HS-5 (cell line): ENCODE results near the gene CACNA1C.

Experiments used
- DNase-seq: peaks from one replicate; pipeline ENCODE4 v3.0.0-alpha.2; 2012; ENCODE audit warnings: low read depth

The CACNA1C gene

DNA sequence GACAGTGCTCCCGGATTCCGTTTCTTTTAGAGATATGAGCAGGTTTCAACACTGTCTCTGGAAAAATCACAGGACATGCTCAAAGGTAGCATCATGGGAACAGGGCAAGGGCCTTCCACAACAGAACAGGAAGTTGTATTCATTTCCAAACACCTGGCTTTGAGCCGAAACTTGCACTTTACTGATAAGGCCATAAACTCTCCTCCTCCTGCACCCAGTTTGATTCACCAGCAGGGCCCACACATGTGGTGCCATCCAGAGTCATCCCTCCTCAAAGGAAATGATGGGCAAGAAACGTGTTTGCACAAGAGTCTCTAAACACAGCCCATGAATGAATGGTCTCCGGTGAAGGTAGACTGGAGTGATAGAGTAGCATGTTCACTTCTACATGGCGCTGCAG lies 473.6 kb downstream of the CACNA1C start:
- DNase-seq, result no peak

DNA sequence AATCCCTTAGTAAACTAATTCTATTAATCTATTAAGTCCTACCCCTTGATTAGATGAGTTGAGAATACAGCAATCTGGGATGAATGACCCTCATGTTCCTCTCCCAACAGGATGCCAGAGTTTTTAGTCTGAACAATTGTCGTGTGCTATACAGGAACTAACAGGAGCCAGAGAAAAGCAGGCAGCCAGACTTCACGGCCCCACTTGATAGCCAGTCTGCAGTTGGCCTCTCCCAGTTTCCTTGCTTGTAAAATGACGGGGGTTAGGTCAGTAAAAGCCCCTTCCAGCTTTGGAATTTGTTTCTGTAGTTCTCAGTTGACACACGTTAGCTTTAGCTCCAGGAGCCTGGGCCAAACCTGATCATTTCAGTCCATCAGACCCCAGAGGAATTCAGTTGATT lies 475.2 kb downstream of the CACNA1C start:
- DNase-seq, result no peak

DNA sequence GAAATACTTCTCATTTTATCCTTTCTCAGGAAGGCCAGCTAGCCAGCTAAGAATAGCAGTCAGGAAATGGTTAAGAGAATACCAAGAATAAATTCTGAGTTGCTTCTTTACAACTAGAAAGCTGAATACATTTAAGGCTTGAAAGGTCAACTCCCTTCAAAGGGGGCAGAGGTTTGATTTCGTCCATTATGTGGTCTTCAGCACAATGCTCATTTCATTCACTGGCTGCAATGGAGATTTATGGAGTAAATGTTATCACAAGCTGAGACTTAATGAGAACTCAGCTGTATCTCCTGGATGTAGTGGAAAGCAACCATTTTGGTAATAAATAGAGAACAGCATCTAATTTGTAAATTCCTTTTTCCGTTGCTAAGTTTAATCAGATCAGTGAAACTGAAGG lies 477.0 kb downstream of the CACNA1C start:
- no peak for DNase-seq

DNA sequence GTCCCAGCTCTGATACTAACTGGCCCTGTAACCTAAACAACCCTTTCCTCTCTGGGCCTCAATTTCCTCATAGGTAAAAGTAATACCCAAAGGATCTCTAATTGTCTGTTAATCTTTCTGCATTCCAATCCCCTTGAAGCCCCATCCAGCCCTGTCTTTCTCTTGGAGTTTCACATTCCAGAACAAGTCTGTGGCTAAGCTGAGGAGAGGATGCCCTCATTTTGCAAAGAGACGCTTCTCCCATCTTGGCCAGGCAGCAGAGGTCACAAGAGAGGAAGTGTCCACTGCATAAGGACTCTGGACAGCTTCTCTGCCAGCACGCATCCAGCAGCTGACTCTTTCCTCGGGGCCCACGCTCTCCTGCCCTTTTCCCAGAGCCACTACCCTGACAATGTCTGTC lies 478.6 kb downstream of the CACNA1C start:
- DNase-seq, result no peak

DNA sequence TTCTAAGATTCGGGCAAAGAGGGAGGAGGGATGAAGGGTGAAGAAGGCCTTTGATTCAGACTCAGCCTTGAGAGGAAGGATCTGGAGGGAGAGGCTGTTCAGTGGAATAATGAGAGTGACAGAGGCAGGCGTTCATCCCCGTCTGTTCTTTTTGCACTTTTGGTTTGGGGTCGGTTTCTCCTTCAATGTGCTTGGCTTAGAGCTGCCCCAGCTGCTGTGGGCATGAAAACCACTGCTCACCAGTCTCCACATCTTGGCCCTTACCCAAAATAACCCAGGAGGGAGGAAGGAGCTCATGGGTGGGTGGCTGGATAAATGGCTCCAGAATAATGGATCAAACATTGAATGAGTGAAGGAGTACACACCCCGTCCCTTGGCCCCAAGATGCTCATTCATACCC lies 480.2 kb downstream of the CACNA1C start:
- no peak for DNase-seq

DNA sequence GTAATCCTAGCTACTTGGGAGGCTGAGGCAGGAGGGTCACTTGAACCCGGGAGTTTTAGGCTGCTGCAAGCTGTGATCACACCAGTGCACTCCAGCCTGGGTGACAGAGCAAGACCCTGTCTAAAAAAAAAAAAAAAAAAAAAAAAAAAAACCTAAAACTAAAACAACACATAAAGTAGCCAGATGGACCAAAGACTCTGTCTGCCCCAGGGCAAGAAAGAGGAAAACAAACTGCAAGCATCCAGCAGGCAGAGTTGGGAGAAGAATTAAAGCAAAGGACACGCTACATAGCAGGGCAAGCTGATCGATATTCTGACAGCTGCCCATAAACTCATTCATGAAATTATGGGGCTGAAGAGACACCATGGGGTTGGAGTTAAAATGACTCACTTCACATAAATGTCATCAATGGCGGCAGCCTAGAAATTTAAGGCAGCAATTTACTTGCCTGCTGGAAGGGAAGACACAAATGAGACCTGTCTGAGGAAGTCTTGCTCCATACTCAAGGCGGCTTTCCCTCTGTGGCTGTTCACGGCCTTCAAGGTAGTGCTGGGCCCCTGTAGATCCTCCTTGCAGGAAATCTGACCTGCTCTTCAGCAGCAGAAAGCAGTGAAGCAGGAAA lies 482.9 kb downstream of the CACNA1C start:
- no peak for DNase-seq

DNA sequence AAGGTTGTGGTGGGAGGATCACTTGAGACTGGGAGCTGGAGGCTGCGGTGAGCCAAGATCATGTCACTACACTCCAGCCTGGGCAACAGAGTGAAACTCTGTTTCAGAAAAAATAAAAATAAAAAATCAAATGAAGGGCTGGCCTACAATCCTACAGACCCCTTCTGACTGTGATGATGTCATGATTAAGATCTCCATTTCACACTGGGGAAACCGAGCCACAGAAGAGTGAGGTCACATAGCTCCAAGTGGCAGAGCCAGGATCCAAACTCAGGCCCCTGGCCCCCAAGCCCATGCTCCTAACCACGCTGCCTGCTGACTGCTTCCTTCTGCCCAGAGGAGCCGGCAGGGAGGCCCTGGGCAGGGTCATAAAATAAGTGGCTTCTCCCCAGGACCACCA lies 483.9 kb downstream of the CACNA1C start:
- no peak for DNase-seq

DNA sequence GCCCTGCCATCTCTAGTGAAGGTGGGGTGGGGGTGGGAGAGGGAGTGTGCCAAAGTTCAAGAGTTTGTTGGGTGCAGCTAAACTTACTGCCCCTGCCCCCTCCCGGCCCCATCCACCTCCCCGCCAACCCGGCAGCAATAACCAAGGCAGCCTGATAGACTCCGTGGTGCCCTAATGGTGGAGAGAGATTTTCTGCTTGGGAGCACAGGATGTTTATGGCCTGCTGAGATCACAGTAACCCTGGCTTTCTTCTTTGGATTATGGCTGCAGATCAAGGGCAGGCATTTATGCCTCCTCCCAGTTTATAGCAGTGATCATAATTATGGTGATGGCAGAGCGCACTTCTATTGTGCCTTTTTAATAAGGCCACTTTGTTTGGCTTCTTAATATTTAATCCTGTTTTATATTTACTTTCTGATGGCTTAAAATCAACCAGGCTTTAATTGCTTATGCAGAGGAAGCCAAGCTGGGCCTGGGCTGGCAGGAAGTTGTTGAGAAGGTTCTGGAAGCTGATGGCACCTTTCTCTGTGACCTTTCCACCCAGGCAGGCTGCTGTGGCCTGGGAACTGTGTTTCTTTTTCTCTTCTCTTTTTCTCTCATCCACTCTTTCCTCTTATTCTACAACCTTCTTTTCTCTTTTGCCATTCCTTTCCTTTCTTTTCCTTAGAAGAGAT lies 485.2 kb downstream of the CACNA1C start:
- no peak for DNase-seq

DNA sequence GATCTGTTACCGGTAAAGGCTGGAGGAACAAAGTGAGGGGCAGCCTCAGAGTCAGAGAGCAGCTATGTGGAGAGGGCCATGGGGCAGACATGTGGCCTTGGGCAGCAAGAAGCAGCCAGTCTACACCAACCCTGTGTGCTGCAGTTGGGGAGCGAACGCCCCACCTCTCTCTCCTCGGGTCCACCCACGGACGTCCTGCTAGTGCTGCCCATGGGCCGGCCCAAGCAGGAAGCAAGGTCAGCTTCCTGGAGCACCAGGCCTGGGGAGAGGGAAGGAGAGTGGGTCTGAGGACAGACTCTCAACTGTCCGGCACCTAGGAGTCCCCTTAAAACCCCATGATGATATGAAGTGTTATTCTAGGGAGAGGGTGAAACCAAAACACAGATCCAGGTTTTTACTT lies 487.2 kb downstream of the CACNA1C start:
- no peak for DNase-seq

DNA sequence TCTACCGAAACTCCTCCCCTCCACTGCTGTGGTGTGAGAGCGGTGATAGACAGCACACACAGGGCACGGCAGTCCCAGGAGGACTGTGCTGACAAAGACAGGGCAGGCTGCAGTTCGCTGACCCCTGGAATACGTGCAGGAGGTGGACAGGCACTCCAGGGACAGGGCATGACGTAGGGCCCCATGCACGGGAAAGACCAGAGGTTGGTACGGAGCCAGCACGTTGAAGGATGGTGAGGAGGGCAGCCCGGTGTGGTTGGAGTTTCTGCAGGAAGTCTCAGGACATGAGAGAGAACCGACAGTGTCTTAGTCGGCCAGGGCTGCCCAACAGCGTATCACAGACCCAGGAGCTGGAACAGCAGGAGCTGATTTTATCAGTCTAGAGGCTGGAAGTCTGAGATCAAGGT lies 487.8 kb downstream of the CACNA1C start:
- no peak for DNase-seq

DNA sequence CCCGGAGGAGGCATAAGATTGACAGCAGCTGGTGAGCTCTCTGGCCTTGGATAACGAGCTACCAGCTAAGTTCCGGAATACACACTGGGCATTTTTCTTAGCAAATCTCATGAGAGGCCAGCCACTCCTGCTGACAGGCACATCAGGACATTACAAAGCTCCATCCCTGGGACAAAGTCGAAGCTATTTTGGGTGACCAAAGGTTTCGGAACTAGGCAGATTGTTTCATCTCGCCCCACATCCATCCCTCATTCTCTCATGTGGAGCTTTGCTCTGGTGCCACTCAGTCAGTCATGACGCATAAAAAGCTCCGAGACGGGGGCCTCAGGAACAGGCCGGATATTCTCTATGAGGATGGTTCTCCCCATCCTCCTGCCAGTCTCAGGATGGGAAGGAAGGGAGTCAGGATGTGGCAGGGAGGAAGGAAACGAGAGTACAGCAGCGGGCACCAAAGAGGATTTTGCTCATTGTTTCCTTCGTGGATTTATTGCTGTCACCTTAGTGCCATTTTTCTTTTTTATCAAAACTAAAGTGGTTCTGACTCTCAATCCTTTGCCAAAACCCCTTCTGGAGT lies 488.9 kb downstream of the CACNA1C start:
- DNase-seq, result no peak

DNA sequence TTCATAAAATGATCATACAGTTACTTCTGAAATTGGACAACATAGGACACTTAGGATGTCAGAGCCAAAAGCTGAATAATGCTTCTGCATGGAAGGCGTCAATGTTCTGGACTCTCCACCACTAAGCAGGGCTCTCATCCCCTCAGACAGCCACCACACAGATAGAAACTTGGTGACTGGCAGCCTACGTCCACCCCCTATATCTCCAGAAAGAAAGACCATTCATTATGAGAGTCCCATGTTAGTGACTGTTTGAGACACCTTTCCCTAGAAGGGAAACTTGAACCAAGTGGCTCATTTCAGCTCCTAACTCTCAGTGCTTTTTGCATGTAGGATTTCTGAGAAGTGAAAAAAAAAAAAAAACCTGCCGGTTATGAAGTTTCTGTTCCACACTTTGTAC lies 491.0 kb downstream of the CACNA1C start:
- DNase-seq, result no peak

DNA sequence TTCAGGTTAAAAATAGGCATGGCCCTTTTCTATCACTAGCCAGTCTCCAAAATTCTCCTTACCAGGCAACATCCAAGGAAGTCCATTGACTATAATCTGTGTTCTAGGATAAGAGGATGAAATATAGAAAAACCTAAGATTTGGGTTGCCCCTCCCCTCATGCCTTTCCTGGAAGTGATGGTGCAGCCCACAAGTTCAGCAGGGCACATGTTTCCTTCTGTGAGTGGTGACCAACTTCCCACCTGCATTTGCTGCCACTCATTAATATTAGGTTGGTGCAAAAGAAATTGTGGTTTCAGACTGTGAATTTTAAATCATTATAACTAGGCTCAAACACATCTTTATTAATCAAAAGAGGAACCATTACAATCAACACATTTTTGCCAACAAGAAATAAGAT lies 491.4 kb downstream of the CACNA1C start:
- no peak for DNase-seq

DNA sequence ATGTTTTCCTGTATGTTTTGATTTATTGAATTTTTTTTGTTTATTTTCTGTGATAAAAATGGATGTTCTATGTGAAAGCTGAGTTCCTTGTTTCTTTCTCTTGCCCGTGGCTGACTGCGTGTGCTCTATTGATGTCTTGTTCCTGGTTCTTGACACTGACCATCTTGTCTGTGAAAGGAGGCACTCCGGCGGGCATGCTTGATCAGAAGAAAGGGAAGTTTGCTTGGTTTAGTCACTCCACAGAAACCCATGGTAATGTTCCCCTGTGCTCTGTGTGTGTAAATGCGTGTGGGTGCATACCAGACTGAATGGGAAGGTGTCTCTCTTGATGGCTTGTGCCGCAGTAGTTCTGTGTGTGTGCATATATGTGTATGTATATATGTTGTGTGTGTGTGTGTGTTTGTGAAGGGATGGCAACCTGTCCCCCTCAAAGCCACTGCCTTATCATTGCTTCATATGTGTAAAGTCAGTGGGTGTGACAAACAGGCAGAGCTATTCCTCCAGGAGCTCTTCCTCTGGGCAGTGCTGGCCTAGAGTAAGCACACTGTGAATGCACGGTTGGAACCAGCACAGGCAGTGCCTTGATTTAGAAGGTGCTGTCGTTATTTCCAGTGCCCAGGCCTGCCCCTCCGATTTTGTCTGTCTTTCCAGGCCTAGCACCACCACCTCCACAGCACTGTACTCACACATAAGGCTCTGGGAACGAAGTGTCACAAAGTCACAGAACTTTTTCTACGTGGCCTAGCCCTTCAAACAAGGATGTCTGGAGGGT lies 494.7 kb downstream of the CACNA1C start:
- no peak for DNase-seq

DNA sequence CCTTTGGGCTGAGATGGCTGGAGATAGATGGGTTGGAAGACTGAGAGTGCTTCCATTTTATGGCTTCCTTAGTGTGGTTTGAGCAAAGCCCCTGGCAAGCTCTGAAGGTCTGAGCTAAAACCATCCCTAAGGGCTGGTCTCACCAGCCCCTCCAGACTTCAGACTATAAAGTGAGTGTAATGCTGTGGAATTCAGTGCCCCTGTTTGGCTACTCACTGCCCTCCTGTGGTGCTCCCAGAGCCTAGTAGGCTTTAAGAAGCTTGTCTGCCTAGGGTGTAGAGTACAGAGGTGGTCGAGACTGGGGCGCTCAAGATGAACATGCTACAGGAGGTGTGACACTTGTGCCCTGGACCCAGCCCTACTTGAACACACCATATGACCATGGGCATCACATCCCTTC lies 495.3 kb downstream of the CACNA1C start:
- no peak for DNase-seq

DNA sequence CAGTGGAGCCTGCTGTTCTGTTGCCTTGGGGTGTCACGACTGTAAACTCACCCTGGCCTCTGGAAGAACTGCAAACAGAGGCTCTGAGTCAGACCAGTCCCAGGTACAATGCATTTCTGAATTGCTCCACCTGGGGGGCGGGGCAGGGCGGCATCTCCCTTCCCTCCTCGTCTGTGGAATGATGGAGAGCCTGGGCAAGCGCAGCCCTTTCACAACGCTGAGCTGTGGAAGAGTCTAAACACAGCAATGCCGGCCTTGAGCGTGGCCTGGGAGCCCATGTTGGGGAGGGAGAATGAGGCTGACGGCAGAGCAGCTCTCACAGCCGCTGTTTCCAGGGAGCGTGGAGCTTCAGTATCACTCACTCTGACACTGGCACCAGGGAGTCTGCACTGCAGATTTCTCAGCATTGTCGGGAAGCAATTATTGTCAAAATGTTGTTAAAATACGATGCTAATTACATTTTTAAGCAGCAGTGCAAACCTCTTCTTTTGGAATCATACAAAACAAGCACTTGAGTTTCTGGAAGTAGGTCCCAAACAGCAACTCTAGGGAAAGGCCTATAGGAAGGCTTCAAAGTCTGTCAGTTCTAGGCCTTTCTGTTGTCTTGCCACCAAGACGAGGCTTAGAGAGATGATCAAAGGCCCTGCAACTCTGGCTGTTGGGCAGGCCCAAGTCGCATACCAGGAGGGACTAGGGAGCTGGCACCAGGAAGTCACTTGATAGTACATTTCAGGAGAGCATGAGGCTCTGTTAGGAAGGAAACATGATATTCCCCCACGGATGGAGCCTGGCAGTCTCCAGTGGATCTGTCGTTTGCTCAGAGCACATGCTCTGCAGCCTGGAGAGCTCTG lies 498.0 kb downstream of the CACNA1C start:
- no peak for DNase-seq

DNA sequence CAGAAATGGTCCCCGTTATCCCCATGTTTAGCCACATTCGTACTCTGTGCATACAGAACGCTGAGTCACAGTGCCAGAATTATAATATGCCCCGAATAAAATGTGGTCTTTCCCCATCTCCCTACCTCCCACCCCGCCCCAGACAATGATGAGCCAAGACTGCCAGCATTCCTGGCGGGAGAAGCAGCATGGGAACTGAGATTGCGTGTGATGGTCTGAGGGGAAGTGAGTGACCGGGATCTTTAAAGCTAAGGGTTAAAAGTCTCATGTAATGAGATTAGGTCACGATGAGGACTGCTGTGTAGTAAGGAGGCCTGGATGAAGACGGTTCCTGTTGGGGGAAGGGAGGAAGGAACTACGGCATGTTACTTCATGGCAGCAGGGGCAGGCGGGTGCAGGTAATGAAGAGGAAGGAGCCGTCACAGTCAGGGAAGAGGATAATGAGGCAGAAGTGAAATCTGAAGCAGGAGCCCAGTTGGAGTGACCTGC lies 498.7 kb downstream of the CACNA1C start:
- no peak for DNase-seq

DNA sequence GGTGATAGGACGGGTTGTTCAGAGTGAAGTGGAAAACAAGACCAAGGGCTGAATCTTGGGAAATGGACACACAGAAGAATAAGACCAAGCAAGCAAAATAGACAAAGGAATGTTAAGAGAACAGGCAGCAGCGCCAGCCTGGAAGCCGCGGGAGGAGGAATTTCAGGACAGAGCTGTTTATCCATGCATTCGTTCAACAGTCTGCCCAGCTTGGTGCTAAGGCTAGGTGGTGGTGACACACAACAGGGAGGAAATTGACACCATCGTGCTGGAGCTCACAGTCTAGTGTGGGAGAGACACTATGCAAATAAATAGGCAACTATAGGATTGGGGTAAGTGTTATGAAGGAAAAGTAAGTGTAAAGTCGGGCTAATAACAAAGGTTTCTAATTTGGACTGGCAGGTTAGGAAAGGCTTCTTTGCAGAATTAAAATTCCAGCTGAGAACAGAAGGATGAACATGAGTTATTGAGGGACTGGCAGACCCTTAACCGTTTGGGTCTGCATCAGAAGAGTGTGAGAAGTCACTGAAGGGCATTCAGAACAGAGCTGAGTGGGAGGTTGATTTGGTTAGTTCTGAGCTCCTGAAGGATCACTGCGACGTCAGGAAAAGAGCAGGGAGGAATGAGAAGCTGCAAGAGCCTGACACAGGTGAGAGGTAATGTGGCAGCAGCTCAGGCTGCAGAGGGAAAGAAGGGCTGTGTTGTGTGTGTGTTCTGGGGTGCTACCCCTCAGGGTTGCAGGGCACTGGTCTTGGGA lies 499.4 kb downstream of the CACNA1C start:
- DNase-seq, result no peak

DNA sequence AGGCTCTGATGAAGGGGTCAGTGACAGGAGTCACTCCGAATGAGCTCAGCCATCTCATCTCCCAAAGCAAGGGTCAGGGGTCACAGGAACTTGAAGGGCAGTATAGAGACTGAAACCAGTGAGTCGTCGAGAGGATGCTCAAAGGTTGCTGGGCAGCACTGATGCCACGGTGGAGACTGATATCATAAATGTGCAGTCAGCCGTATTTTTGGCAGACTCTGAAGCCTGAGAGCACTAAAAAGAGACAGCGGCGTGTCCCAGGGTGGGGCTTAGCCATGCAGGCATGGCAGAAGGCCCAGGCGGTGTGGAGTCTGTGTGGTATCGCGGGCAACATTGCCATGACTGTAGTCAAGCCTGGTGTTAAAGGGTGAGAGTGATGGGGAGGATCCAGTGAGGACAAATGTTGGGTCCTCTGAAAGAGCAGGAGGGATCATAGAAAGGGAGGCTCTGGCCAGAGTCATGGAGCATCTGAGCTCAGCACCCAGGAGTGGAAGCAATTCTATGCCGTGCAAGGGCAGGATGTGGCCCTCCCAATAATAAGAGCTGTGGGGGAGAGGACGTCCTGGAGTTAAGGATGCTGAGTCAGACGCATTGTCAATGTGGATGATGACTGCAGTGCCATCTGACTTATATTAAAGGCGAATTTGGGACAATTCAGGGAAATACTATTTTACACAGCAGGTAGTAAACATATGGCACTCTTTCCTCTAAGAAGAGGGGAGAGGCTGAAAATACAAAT lies 500.8 kb downstream of the CACNA1C start:
- no peak for DNase-seq

DNA sequence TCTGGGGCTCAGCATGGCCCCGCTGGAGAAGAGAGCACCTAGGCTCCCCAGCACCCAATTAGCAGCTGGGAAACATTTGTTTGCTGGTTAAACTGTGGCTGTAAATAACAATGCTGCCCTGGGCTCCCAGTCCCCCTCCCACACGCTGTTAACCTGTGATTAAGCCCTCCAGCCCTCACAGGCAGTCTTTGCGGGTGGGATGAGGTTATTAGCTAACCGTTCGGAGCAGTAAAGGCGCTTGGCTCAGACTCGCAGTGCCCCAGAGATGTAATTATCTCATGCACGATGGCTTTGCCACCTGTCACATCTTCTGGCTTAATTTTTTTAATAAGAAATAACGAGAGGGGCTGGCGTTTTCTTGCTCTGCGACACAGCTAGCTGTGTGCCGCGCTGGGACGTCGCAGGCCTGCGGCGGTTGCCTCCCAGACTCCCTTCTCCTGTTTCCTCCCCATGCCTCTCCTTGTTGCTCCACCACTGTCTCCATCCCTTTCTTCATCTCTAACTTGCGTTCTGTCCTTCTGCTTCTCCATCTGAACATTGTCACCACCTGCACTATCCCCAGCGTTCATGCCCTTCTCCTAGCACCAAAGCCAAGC lies 502.8 kb downstream of the CACNA1C start:
- no peak for DNase-seq
